ENCODE results near the gene CCDC116. TPM values are rescaled to one million over a fixed set of nuclear protein-coding genes. Genes with fewer than 3 reads are reported as not detected.
A peak's percentile ranks its signal among the peaks of the same experiment; 100 is the strongest.
"Not testable (repeated sequence)": the region's sequence is repeated elsewhere in the genome, so short reads cannot be mapped to it uniquely, and the experiment has no call there.

Gene CCDC116
- total RNA-seq, 1 donor from 2014 or later = not detected

DNA sequence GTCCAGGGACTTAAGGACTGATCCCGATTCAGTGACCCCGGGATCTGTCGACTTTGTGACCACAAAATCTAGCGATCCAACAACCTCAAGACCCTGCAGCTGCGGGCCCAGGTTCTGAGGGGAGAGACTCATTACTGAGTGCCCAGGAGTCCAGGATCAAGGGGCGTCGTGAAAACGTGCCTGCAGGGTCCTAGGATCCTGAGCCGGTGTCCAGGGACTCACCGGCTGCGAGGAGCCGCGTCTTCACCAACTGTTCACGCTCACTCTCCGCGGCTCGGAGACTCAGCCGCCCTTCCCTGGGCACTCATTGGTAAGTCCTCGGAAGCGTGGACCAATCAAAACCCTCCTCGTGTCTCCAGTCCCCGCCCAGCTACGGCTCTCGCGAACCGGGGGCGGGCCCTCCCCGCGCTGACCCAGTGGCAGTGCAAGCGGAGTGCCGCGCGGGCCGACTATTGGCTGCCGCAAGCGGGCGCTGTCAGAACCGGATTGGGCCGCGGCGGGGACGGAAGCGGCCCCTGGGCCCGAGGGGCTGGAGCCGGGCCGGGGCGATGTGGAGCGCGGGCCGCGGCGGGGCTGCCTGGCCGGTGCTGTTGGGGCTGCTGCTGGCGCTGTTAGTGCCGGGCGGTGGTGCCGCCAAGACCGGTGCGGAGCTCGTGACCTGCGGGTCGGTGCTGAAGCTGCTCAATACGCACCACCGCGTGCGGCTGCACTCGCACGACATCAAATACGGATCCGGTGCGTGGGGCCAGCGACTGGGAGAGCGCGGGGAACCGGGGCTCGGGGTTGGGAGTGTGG, 9.4 kb downstream of the CCDC116 start, which contains the start of gene SDF2L1:
Gene SDF2L1, plus strand, starts transcription at position 514 of the 795 bp plus-strand sequence. Its CDS starts 35 bp downstream, at position 549.
- peaks cover 13% of the 10 kb centered on the region for H3K27me3 ChIP-seq
- peak within 1 kb of the TSS; percentile 60 for H3K9ac ChIP-seq
- H3K4me2 ChIP-seq = peak within 1 kb of the TSS; percentile 83
- H2AFZ ChIP-seq (replicated peaks) = peak within 1 kb of the TSS; percentile 83
- no peaks in the 10 kb centered on the region for H3K79me2 ChIP-seq (ENCODE audit: low read depth)
- peak within 1 kb of the TSS; percentile 89 for H3K4me3 Mint-ChIP-seq
- H3K27ac ChIP-seq = no peak within 1 kb of the TSS
- no peaks in the 10 kb centered on the region for H3K36me3 ChIP-seq
- H3K4me1 Mint-ChIP-seq = peaks cover 26% of the 10 kb centered on the region
- DNase-seq (ENCODE audit: low spot score) = peak; percentile 99
- H3K9me3 ChIP-seq (ENCODE audit: low read depth) = no peaks in the 10 kb centered on the region
- H3F3A ChIP-seq (ENCODE audit: low read depth) = peaks cover 24% of the 10 kb centered on the region
- H3K4me1 ChIP-seq = peaks cover 11% of the 10 kb centered on the region
- no peak within 1 kb of the TSS for H3K27ac Mint-ChIP-seq
- TF ChIP-seq EZH2phosphoT487 (IDR thresholded peaks at IDR 0.05) = no peak
- peak; percentile 28 for TF ChIP-seq EZH2 (IDR thresholded peaks at IDR 0.05)
- peaks cover 7% of the 10 kb centered on the region for H3K27me3 Mint-ChIP-seq (ENCODE audit: insufficient read depth, low read depth)
- H3K9me3 Mint-ChIP-seq = no peaks in the 10 kb centered on the region
- H3K4me3 ChIP-seq = peak within 1 kb of the TSS; percentile 50
- peaks cover 8% of the 10 kb centered on the region for H3K36me3 Mint-ChIP-seq
- peaks cover 19% of the 10 kb centered on the region for H4K20me1 ChIP-seq (ENCODE audit: low read depth)

GRCh38 chr22:21642584-21643448, 10.3 kb downstream of the CCDC116 start:
- no peaks in the 10 kb centered on the region for H3K9me3 Mint-ChIP-seq
- peak overlapping the region; percentile 17 for H2AFZ ChIP-seq (replicated peaks)

GRCh38 chr22:21643533-21644357, 11.2 kb downstream of the CCDC116 start:
- Mint-ChIP-seq H3K27ac (no peak overlapping the region), H3K36me3 (peaks cover 8% of the 10 kb centered on the region), H3K27me3 (ENCODE audit: insufficient read depth, low read depth) (peaks cover 7% of the 10 kb centered on the region), H3K9me3 (no peaks in the 10 kb centered on the region), H3K4me3 (peak overlapping the region; percentile 89), H3K4me1 (peaks cover 26% of the 10 kb centered on the region)
- peaks cover 13% of the 10 kb centered on the region for H3K27me3 ChIP-seq
- H3K4me3 ChIP-seq = no peak overlapping the region
- no peaks in the 10 kb centered on the region for H3K9me3 ChIP-seq (ENCODE audit: low read depth)
- H3K27ac ChIP-seq = no peak overlapping the region
- no peak overlapping the region for H3K9ac ChIP-seq
- no peaks in the 10 kb centered on the region for H3K79me2 ChIP-seq (ENCODE audit: low read depth)
- peaks cover 11% of the 10 kb centered on the region for H3K4me1 ChIP-seq
- no peaks in the 10 kb centered on the region for H3K36me3 ChIP-seq
- DNase-seq (ENCODE audit: low spot score) = no peak
- H3K4me2 ChIP-seq = peak overlapping the region; percentile 79
- H2AFZ ChIP-seq (replicated peaks) = no peak overlapping the region
- peaks cover 24% of the 10 kb centered on the region for H3F3A ChIP-seq (ENCODE audit: low read depth)
- H4K20me1 ChIP-seq (ENCODE audit: low read depth) = peaks cover 19% of the 10 kb centered on the region
- TF ChIP-seq CTCF (IDR thresholded peaks at IDR 0.05) = no peak
- TF ChIP-seq EZH2 (IDR thresholded peaks at IDR 0.05) = no peak
- no peak for TF ChIP-seq EZH2phosphoT487 (IDR thresholded peaks at IDR 0.05)

More at GRCh38 chr22:21642584-21643448, 10.3 kb downstream of the CCDC116 start:
- DNase-seq (ENCODE audit: low spot score) = peak; percentile 85
- peaks cover 13% of the 10 kb centered on the region for H3K27me3 ChIP-seq
- peaks cover 19% of the 10 kb centered on the region for H4K20me1 ChIP-seq (ENCODE audit: low read depth)
- peak overlapping the region; percentile 79 for H3K4me2 ChIP-seq
- H3K4me3 ChIP-seq = peak overlapping the region; percentile 50
- Mint-ChIP-seq H3K4me3 (peak overlapping the region; percentile 89), H3K27ac (no peak overlapping the region), H3K36me3 (peaks cover 8% of the 10 kb centered on the region), H3K4me1 (peaks cover 26% of the 10 kb centered on the region), H3K27me3 (ENCODE audit: insufficient read depth, low read depth) (peaks cover 7% of the 10 kb centered on the region)
- H3K9ac ChIP-seq = peak overlapping the region; percentile 60
- no peaks in the 10 kb centered on the region for H3K9me3 ChIP-seq (ENCODE audit: low read depth)
- H3K36me3 ChIP-seq = no peaks in the 10 kb centered on the region
- no peak overlapping the region for H3K27ac ChIP-seq
- TF ChIP-seq EZH2 (IDR thresholded peaks at IDR 0.05) (no peak), EZH2phosphoT487 (IDR thresholded peaks at IDR 0.05) (no peak), CTCF (IDR thresholded peaks at IDR 0.05) (peak; percentile 70)
- no peaks in the 10 kb centered on the region for H3K79me2 ChIP-seq (ENCODE audit: low read depth)
- peaks cover 24% of the 10 kb centered on the region for H3F3A ChIP-seq (ENCODE audit: low read depth)
- H3K4me1 ChIP-seq = peaks cover 11% of the 10 kb centered on the region

GRCh38 chr22:21645513-21645912, 13.0 kb downstream of the CCDC116 start:
- not testable (repeated sequence) for H3K9ac ChIP-seq; H3K9me3 Mint-ChIP-seq; H3K27ac ChIP-seq; H3K36me3 ChIP-seq; DNase-seq (ENCODE audit: low spot score); H3K4me3 ChIP-seq; H2AFZ ChIP-seq (replicated peaks); H3K9me3 ChIP-seq (ENCODE audit: low read depth); H3K4me2 ChIP-seq; H3K79me2 ChIP-seq (ENCODE audit: low read depth); H3K4me3 Mint-ChIP-seq; H3K27ac Mint-ChIP-seq; H3K27me3 Mint-ChIP-seq (ENCODE audit: insufficient read depth, low read depth); H3K36me3 Mint-ChIP-seq
- H3F3A ChIP-seq (ENCODE audit: low read depth) = peaks cover 28% of the 10 kb centered on the region
- H3K27me3 ChIP-seq = peaks cover 13% of the 10 kb centered on the region
- H3K4me1 Mint-ChIP-seq = peaks cover 28% of the 10 kb centered on the region
- peaks cover 15% of the 10 kb centered on the region for H3K4me1 ChIP-seq
- peaks cover 19% of the 10 kb centered on the region for H4K20me1 ChIP-seq (ENCODE audit: low read depth)
